Measurements from ENCODE around the gene RCC2. TPM values are rescaled to one million over a fixed set of nuclear protein-coding genes. Genes with fewer than 3 reads are reported as not detected.

The RCC2 gene
- total and polyA plus RNA-seq, 4 donors, result 2.1 to 36.7 (median 8.1) TPM

- TF ChIP-seq NR2F2 (IDR thresholded peaks at IDR 0.05) (no peak), REST (IDR thresholded peaks at IDR 0.05) (no peak)
- Histone ChIP-seq H3K36me3 (ENCODE audit: control insufficient read depth in 4 of 4, insufficient read depth in 3 of 4, low read depth in 1 of 4, low read length in 3 of 4) (no peaks in the 10 kb centered on the region), H3K4me3 (ENCODE audit: low read depth in 1 of 3, low read length in 3 of 3) (no peak overlapping the region), H3K27me3 (ENCODE audit: control insufficient read depth in 4 of 4, insufficient read depth in 4 of 4, low read length in 3 of 4) (peaks cover 0 to 2% (median 0%) of the 10 kb centered on the region in 4 donors), H3K9ac (ENCODE audit: low read depth in 1 of 2, low read length in 2 of 2) (no peak overlapping the region), H3K9me3 (ENCODE audit: control insufficient read depth in 4 of 4, low read length in 3 of 4) (no peaks in the 10 kb centered on the region), H3K4me1 (ENCODE audit: control insufficient read depth in 4 of 4, insufficient read depth in 4 of 4, low read length in 3 of 4) (no peaks in the 10 kb centered on the region), H3K27ac (ENCODE audit: low read depth in 1 of 2, low read length in 2 of 2) (no peak overlapping the region)
- DNase-seq (ENCODE audit: low spot score), result no peak
- WGBS, result 79% methylated on average over 3 of the region's 4 CpGs
Measured at GRCh38 chr1:17358557-17358956, 80.9 kb downstream of the RCC2 start.

Other genes starting within 250 kb of the RCC2 start
- gene PADI1, start 234.5 kb downstream of the RCC2 start, total RNA-seq, result 1 to 10 TPM in 1 of 2 donors, not detected in 1; 4.9 TPM
- not detected for gene PADI1, start 234.5 kb downstream of the RCC2 start, polyA plus RNA-seq
- gene PADI3, start 190.6 kb downstream of the RCC2 start, total RNA-seq, result not detected
- not detected for gene PADI3, start 190.6 kb downstream of the RCC2 start, polyA plus RNA-seq
- 1 to 10 TPM; 1.3 to 6.1 TPM for gene PADI4, start 131.5 kb downstream of the RCC2 start, total RNA-seq
- gene PADI4, start 131.5 kb downstream of the RCC2 start, polyA plus RNA-seq, result under 1 TPM; 0.32 to 0.54 TPM
- not detected for gene PADI6, start 67.5 kb downstream of the RCC2 start, total RNA-seq
- gene PADI6, start 67.5 kb downstream of the RCC2 start, polyA plus RNA-seq, result not detected
- 100 to 1,000 TPM in 1 of 2 donors, 10 to 100 TPM in 1; 26.3 to 169 TPM for gene ARHGEF10L, start 100.0 kb upstream of the RCC2 start, total RNA-seq
- 10 to 100 TPM; 54.0 to 60.9 TPM for gene ARHGEF10L, start 100.0 kb upstream of the RCC2 start, polyA plus RNA-seq